ENCODE results near the gene MCM10.

DNA sequence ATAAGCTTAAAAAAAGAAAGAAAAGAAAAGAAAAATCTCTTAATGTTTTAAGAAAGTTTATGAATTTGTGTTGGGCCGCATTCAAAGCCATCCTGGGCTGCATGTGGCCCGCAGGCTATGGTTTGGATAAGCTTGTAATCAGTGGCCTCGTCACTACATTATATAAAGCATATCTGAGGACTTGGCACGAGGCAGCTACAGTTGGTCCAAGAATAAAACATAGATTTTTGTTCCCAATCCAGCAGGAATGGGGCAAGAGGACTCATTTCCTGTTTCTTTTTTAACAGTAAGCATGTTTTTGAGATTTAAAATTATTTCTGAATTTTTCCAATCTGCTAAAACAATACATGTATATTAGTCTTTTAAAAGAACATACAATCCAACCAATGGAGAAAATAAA lies 28.6 kb downstream of the MCM10 start:
- TF ChIP-seq, protein P1, sequence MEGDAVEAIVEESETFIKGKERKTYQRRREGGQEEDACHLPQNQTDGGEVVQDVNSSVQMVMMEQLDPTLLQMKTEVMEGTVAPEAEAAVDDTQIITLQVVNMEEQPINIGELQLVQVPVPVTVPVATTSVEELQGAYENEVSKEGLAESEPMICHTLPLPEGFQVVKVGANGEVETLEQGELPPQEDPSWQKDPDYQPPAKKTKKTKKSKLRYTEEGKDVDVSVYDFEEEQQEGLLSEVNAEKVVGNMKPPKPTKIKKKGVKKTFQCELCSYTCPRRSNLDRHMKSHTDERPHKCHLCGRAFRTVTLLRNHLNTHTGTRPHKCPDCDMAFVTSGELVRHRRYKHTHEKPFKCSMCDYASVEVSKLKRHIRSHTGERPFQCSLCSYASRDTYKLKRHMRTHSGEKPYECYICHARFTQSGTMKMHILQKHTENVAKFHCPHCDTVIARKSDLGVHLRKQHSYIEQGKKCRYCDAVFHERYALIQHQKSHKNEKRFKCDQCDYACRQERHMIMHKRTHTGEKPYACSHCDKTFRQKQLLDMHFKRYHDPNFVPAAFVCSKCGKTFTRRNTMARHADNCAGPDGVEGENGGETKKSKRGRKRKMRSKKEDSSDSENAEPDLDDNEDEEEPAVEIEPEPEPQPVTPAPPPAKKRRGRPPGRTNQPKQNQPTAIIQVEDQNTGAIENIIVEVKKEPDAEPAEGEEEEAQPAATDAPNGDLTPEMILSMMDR (IDR thresholded peaks at IDR 0.05 in 2 of 3, conservative IDR thresholded peaks at IDR 0.05 in 1 of 3; ENCODE audit: control insufficient read depth in 2 of 3, extremely low read depth in 1 of 3, insufficient read depth in 1 of 3, low read depth in 3 of 3, low read length in 3 of 3), result no peak
- TF ChIP-seq, protein P2, sequence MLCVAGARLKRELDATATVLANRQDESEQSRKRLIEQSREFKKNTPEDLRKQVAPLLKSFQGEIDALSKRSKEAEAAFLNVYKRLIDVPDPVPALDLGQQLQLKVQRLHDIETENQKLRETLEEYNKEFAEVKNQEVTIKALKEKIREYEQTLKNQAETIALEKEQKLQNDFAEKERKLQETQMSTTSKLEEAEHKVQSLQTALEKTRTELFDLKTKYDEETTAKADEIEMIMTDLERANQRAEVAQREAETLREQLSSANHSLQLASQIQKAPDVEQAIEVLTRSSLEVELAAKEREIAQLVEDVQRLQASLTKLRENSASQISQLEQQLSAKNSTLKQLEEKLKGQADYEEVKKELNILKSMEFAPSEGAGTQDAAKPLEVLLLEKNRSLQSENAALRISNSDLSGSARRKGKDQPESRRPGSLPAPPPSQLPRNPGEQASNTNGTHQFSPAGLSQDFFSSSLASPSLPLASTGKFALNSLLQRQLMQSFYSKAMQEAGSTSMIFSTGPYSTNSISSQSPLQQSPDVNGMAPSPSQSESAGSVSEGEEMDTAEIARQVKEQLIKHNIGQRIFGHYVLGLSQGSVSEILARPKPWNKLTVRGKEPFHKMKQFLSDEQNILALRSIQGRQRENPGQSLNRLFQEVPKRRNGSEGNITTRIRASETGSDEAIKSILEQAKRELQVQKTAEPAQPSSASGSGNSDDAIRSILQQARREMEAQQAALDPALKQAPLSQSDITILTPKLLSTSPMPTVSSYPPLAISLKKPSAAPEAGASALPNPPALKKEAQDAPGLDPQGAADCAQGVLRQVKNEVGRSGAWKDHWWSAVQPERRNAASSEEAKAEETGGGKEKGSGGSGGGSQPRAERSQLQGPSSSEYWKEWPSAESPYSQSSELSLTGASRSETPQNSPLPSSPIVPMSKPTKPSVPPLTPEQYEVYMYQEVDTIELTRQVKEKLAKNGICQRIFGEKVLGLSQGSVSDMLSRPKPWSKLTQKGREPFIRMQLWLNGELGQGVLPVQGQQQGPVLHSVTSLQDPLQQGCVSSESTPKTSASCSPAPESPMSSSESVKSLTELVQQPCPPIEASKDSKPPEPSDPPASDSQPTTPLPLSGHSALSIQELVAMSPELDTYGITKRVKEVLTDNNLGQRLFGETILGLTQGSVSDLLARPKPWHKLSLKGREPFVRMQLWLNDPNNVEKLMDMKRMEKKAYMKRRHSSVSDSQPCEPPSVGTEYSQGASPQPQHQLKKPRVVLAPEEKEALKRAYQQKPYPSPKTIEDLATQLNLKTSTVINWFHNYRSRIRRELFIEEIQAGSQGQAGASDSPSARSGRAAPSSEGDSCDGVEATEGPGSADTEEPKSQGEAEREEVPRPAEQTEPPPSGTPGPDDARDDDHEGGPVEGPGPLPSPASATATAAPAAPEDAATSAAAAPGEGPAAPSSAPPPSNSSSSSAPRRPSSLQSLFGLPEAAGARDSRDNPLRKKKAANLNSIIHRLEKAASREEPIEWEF (IDR thresholded peaks at IDR 0.05; ENCODE audit: insufficient replicate concordance, low read depth, low read length), result no peak
- TF ChIP-seq EP300 (IDR thresholded peaks at IDR 0.05; ENCODE audit: borderline replicate concordance in 1 of 2, control insufficient read depth in 1 of 2, low read depth in 2 of 2, low read length in 2 of 2), result no peak
- TF ChIP-seq POLR2AphosphoS5 (IDR thresholded peaks at IDR 0.05; ENCODE audit: low read length), result no peak
- TF ChIP-seq, protein P3, sequence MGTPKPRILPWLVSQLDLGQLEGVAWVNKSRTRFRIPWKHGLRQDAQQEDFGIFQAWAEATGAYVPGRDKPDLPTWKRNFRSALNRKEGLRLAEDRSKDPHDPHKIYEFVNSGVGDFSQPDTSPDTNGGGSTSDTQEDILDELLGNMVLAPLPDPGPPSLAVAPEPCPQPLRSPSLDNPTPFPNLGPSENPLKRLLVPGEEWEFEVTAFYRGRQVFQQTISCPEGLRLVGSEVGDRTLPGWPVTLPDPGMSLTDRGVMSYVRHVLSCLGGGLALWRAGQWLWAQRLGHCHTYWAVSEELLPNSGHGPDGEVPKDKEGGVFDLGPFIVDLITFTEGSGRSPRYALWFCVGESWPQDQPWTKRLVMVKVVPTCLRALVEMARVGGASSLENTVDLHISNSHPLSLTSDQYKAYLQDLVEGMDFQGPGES (IDR thresholded peaks at IDR 0.05), result no peak
- TF ChIP-seq, protein P4, sequence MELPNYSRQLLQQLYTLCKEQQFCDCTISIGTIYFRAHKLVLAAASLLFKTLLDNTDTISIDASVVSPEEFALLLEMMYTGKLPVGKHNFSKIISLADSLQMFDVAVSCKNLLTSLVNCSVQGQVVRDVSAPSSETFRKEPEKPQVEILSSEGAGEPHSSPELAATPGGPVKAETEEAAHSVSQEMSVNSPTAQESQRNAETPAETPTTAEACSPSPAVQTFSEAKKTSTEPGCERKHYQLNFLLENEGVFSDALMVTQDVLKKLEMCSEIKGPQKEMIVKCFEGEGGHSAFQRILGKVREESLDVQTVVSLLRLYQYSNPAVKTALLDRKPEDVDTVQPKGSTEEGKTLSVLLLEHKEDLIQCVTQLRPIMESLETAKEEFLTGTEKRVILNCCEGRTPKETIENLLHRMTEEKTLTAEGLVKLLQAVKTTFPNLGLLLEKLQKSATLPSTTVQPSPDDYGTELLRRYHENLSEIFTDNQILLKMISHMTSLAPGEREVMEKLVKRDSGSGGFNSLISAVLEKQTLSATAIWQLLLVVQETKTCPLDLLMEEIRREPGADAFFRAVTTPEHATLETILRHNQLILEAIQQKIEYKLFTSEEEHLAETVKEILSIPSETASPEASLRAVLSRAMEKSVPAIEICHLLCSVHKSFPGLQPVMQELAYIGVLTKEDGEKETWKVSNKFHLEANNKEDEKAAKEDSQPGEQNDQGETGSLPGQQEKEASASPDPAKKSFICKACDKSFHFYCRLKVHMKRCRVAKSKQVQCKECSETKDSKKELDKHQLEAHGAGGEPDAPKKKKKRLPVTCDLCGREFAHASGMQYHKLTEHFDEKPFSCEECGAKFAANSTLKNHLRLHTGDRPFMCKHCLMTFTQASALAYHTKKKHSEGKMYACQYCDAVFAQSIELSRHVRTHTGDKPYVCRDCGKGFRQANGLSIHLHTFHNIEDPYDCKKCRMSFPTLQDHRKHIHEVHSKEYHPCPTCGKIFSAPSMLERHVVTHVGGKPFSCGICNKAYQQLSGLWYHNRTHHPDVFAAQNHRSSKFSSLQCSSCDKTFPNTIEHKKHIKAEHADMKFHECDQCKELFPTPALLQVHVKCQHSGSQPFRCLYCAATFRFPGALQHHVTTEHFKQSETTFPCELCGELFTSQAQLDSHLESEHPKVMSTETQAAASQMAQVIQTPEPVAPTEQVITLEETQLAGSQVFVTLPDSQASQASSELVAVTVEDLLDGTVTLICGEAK (IDR thresholded peaks at IDR 0.05; ENCODE audit: borderline replicate concordance), result no peak
- TF ChIP-seq EZH2 (IDR thresholded peaks at IDR 0.05; ENCODE audit: borderline replicate concordance, control insufficient read depth, low read depth, low read length), result no peak
- no peak for TF ChIP-seq NFYB (IDR thresholded peaks at IDR 0.05; ENCODE audit: insufficient read depth, low read depth, low read length)
- no peak for TF ChIP-seq POLR2A (IDR thresholded peaks at IDR 0.05; ENCODE audit: low read depth, low read length)
- TF ChIP-seq SRF (IDR thresholded peaks at IDR 0.05; ENCODE audit: low read depth in 2 of 2, low read length in 2 of 2), result no peak

Measured in GM12878 (cell line).